ENCODE data around the gene FSHB.

FSHB gene

GRCh38 chr11:30230714-30231113 is at the start of gene FSHB:
FSHB (plus strand) TSS chr11:30231014; CDS start chr11:30231903, 889 bp downstream.
- no peak for ATAC-seq (ENCODE audit: insufficient read depth, low read depth)
- H4K20me1 ChIP-seq (ENCODE audit: insufficient read depth, low read length), result no peaks in the 10 kb centered on the region
- H3K27me3 ChIP-seq (ENCODE audit: insufficient read depth, low read length, poor library complexity), result no peaks in the 10 kb centered on the region
- H3K4me2 ChIP-seq (ENCODE audit: insufficient read depth, low read length), result no peak within 1 kb of the TSS
- no peak within 1 kb of the TSS for H2AFZ ChIP-seq (ENCODE audit: low read depth, low read length)
- H3K36me3 ChIP-seq (ENCODE audit: insufficient read depth, low read length), result no peaks in the 10 kb centered on the region
- TF ChIP-seq EZH2 (IDR thresholded peaks at IDR 0.05; ENCODE audit: borderline replicate concordance, low read depth, low read length, severe bottlenecking), result no peak
- TF ChIP-seq CTCF (IDR thresholded peaks at IDR 0.05; ENCODE audit: borderline replicate concordance, extremely low read depth, low read length, poor library complexity, severe bottlenecking), result no peak
- H3K4me3 ChIP-seq (ENCODE audit: low read depth in 1 of 2, low read length in 2 of 2), result no peak within 1 kb of the TSS
- peaks cover 3% of the 10 kb centered on the region for H3K9me3 ChIP-seq (ENCODE audit: insufficient read depth, low read length, severe bottlenecking)
- H3K27ac ChIP-seq (ENCODE audit: low read length), result no peak within 1 kb of the TSS
- H3K9ac ChIP-seq (ENCODE audit: low read depth, low read length), result no peak within 1 kb of the TSS
- no peaks in the 10 kb centered on the region for H3K79me2 ChIP-seq (ENCODE audit: insufficient read depth, low read length)
- no peaks in the 10 kb centered on the region for H3K4me1 ChIP-seq (ENCODE audit: insufficient read depth, low read length)
- no peak for DNase-seq

- TF ChIP-seq EZH2 (IDR thresholded peaks at IDR 0.05; ENCODE audit: borderline replicate concordance, low read depth, low read length, severe bottlenecking), result no peak
- TF ChIP-seq CTCF (IDR thresholded peaks at IDR 0.05; ENCODE audit: borderline replicate concordance, extremely low read depth, low read length, poor library complexity, severe bottlenecking), result no peak
- no peaks in the 10 kb centered on the region for H3K4me1 ChIP-seq (ENCODE audit: insufficient read depth, low read length)
- H2AFZ ChIP-seq (ENCODE audit: low read depth, low read length), result no peak overlapping the region
- H3K9ac ChIP-seq (ENCODE audit: low read depth, low read length), result no peak overlapping the region
- no peaks in the 10 kb centered on the region for H3K79me2 ChIP-seq (ENCODE audit: insufficient read depth, low read length)
- DNase-seq, result no peak
- no peaks in the 10 kb centered on the region for H4K20me1 ChIP-seq (ENCODE audit: insufficient read depth, low read length)
- H3K9me3 ChIP-seq (ENCODE audit: insufficient read depth, low read length, severe bottlenecking), result no peaks in the 10 kb centered on the region
- H3K27ac ChIP-seq (ENCODE audit: low read length), result no peak overlapping the region
- no peak overlapping the region for H3K4me2 ChIP-seq (ENCODE audit: insufficient read depth, low read length)
- H3K4me3 ChIP-seq (ENCODE audit: low read depth in 1 of 2, low read length in 2 of 2), result no peak overlapping the region
- ATAC-seq (ENCODE audit: insufficient read depth, low read depth), result no peak
- H3K27me3 ChIP-seq (ENCODE audit: insufficient read depth, low read length, poor library complexity), result no peaks in the 10 kb centered on the region
- H3K36me3 ChIP-seq (ENCODE audit: insufficient read depth, low read length), result no peaks in the 10 kb centered on the region
Observed at GRCh38 chr11:30186748-30187147, 44.1 kb upstream of the FSHB start.

GRCh38 chr11:30192620-30193019 is 38.2 kb upstream of the FSHB start:
- Histone ChIP-seq H2AFZ (ENCODE audit: low read depth, low read length) (no peak overlapping the region), H3K4me1 (ENCODE audit: insufficient read depth, low read length) (no peaks in the 10 kb centered on the region), H3K9ac (ENCODE audit: low read depth, low read length) (no peak overlapping the region), H3K27me3 (ENCODE audit: insufficient read depth, low read length, poor library complexity) (no peaks in the 10 kb centered on the region), H3K27ac (ENCODE audit: low read length) (no peak overlapping the region), H3K79me2 (ENCODE audit: insufficient read depth, low read length) (no peaks in the 10 kb centered on the region), H3K9me3 (ENCODE audit: insufficient read depth, low read length, severe bottlenecking) (no peaks in the 10 kb centered on the region), H4K20me1 (ENCODE audit: insufficient read depth, low read length) (no peaks in the 10 kb centered on the region), H3K36me3 (ENCODE audit: insufficient read depth, low read length) (no peaks in the 10 kb centered on the region), H3K4me2 (ENCODE audit: insufficient read depth, low read length) (no peak overlapping the region), H3K4me3 (ENCODE audit: low read depth in 1 of 2, low read length in 2 of 2) (no peak overlapping the region)
- TF ChIP-seq EZH2 (IDR thresholded peaks at IDR 0.05; ENCODE audit: borderline replicate concordance, low read depth, low read length, severe bottlenecking), result no peak
- ATAC-seq (ENCODE audit: insufficient read depth, low read depth), result no peak
- DNase-seq, result no peak

GRCh38 chr11:30196400-30197206 is 34.2 kb upstream of the FSHB start:
- Histone ChIP-seq H3K9me3 (ENCODE audit: insufficient read depth, low read length, severe bottlenecking) (no peaks in the 10 kb centered on the region), H3K9ac (ENCODE audit: low read depth, low read length) (no peak overlapping the region), H3K4me1 (ENCODE audit: insufficient read depth, low read length) (no peaks in the 10 kb centered on the region), H3K4me2 (ENCODE audit: insufficient read depth, low read length) (no peak overlapping the region), H2AFZ (ENCODE audit: low read depth, low read length) (no peak overlapping the region), H3K79me2 (ENCODE audit: insufficient read depth, low read length) (no peaks in the 10 kb centered on the region), H3K27me3 (ENCODE audit: insufficient read depth, low read length, poor library complexity) (no peaks in the 10 kb centered on the region), H4K20me1 (ENCODE audit: insufficient read depth, low read length) (no peaks in the 10 kb centered on the region), H3K27ac (ENCODE audit: low read length) (no peak overlapping the region), H3K4me3 (ENCODE audit: low read depth in 1 of 2, low read length in 2 of 2) (no peak overlapping the region), H3K36me3 (ENCODE audit: insufficient read depth, low read length) (no peaks in the 10 kb centered on the region)
- TF ChIP-seq EZH2 (IDR thresholded peaks at IDR 0.05; ENCODE audit: borderline replicate concordance, low read depth, low read length, severe bottlenecking) (no peak), CTCF (IDR thresholded peaks at IDR 0.05; ENCODE audit: borderline replicate concordance, extremely low read depth, low read length, poor library complexity, severe bottlenecking) (peak; percentile 78)
- ATAC-seq (ENCODE audit: insufficient read depth, low read depth) (peak; percentile 70; the same call in 2 of the 3 replicates), DNase-seq (peak; percentile 41)
